ENCODE measurements around the gene IRF3. TPM values are rescaled to one million over a fixed set of nuclear protein-coding genes. Genes with fewer than 3 reads are reported as not detected.

Gene IRF3
- total and polyA plus RNA-seq, 2 donors from 2014 or later, result 64.5 to 84.9 TPM

- no peaks in the 10 kb centered on the region for H3K27me3 ChIP-seq (ENCODE audit: control insufficient read depth, insufficient read depth, low read length)
- FAIRE-seq, result no peak
- no peak overlapping the region for H3K27ac ChIP-seq (ENCODE audit: low read depth in 2 of 2, low read length in 2 of 2)
- no peak overlapping the region for H3K4me3 ChIP-seq (ENCODE audit: low read length in 3 of 3)
- H3K9me3 ChIP-seq (ENCODE audit: control insufficient read depth in 2 of 3, insufficient read depth in 1 of 3, low read length in 3 of 3), result no peaks in the 10 kb centered on the region
- no peak for TF ChIP-seq CTCF (IDR thresholded peaks at IDR 0.05; ENCODE audit: borderline replicate concordance, extremely low read depth, insufficient read depth)
- no peak for DNase-seq
- H3K4me1 ChIP-seq (ENCODE audit: control insufficient read depth in 2 of 3, insufficient read depth in 2 of 3, low read depth in 1 of 3, low read length in 3 of 3), result no peaks in the 10 kb centered on the region
- intact Hi-C loops (cut with DNase I), result no loop called here
- no peak overlapping the region for H3K9ac ChIP-seq (ENCODE audit: low read length in 3 of 3)
- peaks cover 5 to 35% (median 11%) of the 10 kb centered on the region in 3 donors for H3K36me3 ChIP-seq (ENCODE audit: control insufficient read depth in 2 of 3, insufficient read depth in 3 of 3, low read length in 3 of 3)
These were observed 49.1 kb downstream of the IRF3 start for GRCh38 chr19:49616532-49616931.

DNA sequence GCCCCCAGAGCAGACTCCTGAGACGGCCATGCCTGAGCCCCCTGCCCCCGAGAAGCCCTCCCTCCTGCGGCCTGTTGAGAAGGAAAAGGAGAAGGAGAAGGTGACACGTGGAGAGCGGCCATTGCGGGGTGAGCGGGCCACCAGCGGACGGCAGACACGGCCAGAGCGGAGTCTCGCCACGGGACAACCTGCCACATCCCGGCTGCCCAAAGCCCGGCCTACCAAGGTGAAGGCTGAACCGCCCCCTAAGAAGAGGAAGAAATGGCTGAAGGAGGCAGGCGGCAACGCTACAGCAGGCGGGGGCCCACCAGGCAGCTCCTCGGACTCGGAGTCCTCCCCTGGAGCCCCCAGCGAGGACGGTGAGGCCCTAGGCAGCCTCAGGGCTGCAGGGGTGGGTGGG is 49.8 kb downstream of the IRF3 start:
- DNase-seq (no peak), FAIRE-seq (no peak)
- Histone ChIP-seq H3K27me3 (ENCODE audit: control insufficient read depth, insufficient read depth, low read length) (no peaks in the 10 kb centered on the region), H3K27ac (ENCODE audit: low read depth in 2 of 2, low read length in 2 of 2) (no peak overlapping the region), H3K36me3 (ENCODE audit: control insufficient read depth in 2 of 3, insufficient read depth in 3 of 3, low read length in 3 of 3) (peaks cover 5 to 32% (median 11%) of the 10 kb centered on the region in 3 donors), H3K4me1 (ENCODE audit: control insufficient read depth in 2 of 3, insufficient read depth in 2 of 3, low read depth in 1 of 3, low read length in 3 of 3) (no peaks in the 10 kb centered on the region), H3K9me3 (ENCODE audit: control insufficient read depth in 2 of 3, insufficient read depth in 1 of 3, low read length in 3 of 3) (no peaks in the 10 kb centered on the region), H3K4me3 (ENCODE audit: low read length in 3 of 3) (no peak overlapping the region), H3K9ac (ENCODE audit: low read length in 3 of 3) (no peak overlapping the region)
- no peak for TF ChIP-seq CTCF (IDR thresholded peaks at IDR 0.05; ENCODE audit: borderline replicate concordance, extremely low read depth, insufficient read depth)
- intact Hi-C loops (cut with DNase I), result no loop called here

DNA sequence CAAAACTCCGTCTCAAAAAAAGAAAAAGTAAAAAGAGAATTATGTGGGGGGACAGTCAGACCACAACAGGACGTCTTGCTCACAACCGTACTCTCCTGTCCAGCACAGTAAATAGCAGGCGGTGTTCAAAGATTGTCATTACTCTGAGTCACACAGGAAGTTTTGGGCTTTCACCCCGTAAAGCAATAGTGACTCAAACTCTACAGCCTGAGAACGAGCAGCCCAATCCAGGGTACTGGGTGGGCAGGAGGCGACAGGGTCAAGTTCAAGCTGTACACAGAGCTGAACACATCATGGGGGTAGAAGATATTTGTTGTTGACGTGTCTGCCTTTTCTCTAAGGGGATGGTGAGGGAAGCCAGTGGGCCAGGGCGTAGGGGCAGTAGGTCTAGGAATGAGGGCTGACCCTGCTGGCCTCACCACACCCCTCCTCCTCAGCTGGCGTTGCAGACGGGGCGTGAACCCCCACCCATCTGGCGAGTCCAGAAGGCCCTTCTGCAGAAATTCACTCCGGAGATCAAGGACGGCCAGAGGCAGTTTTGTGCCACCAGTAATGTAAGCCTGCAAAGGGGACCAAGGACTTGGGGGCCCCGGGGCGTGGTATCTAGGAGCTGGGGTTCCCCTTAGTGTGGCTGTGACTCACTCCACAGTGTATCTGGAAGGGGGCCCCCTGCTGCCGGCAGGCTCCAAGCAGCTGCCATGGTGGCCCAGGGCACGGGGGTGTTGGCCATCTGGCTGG is 51.4 kb downstream of the IRF3 start:
- FAIRE-seq, result no peak
- no peaks in the 10 kb centered on the region for H3K27me3 ChIP-seq (ENCODE audit: control insufficient read depth, insufficient read depth, low read length)
- TF ChIP-seq CTCF (IDR thresholded peaks at IDR 0.05; ENCODE audit: borderline replicate concordance, extremely low read depth, insufficient read depth), result no peak
- peaks cover 5 to 32% (median 11%) of the 10 kb centered on the region in 3 donors for H3K36me3 ChIP-seq (ENCODE audit: control insufficient read depth in 2 of 3, insufficient read depth in 3 of 3, low read length in 3 of 3)
- no peaks in the 10 kb centered on the region for H3K9me3 ChIP-seq (ENCODE audit: control insufficient read depth in 2 of 3, insufficient read depth in 1 of 3, low read length in 3 of 3)
- no peak overlapping the region for H3K27ac ChIP-seq (ENCODE audit: low read depth in 2 of 2, low read length in 2 of 2)
- intact Hi-C loops (cut with DNase I), result no loop called here
- no peaks in the 10 kb centered on the region for H3K4me1 ChIP-seq (ENCODE audit: control insufficient read depth in 2 of 3, insufficient read depth in 2 of 3, low read depth in 1 of 3, low read length in 3 of 3)
- no peak overlapping the region for H3K9ac ChIP-seq (ENCODE audit: low read length in 3 of 3)
- DNase-seq, result no peak
- H3K4me3 ChIP-seq (ENCODE audit: low read length in 3 of 3), result no peak overlapping the region
